OCI-LY7 (cell line): ENCODE data around the gene KCNG4. TPM values are rescaled to one million over a fixed set of nuclear protein-coding genes. Genes with fewer than 3 reads are reported as not detected.
"Not testable (repeated sequence)": the region's sequence is repeated elsewhere in the genome, so short reads cannot be mapped to it uniquely, and the experiment has no call there.

Experiments used
- BruUV-seq: library from RNA; stranded (reverse); fragments of 400-500 nt; replicated peaks from 2 replicates; lab custom pipeline; 2021; lab: Mats Ljungman, UMichigan
- CTCF ChIA-PET: fragments of 300-600 bp; sonication (Branson Sonifier 250); formaldehyde crosslinking; loops from one replicate; lab custom pipeline; 2022; ENCODE audit warnings: antibody characterized with exemption; ENCODE audit not compliant: unreplicated experiment; lab: Charles Lee
- POLR2A ChIA-PET: fragments of 300-600 bp; sonication (Branson Sonifier 250); formaldehyde crosslinking; loops from one replicate; lab custom pipeline; 2022; ENCODE audit warnings: antibody characterized with exemption; lab: Charles Lee
- DNase-seq: peaks from one replicate; pipeline ENCODE4 v3.0.0-alpha.2; 2015; ENCODE audit warnings: low spot score
- H2AFZ ChIP-seq: fragments of 200-600 bp; sonication (generic), shearing (Covaris generic); 2 replicates; pipeline ENCODE4 v1.6.1; 2014; ENCODE audit warnings: mild to moderate bottlenecking, antibody characterized with exemption, low read length, moderate library complexity
- H3K27ac ChIP-seq: fragments of 200-600 bp; sonication (generic); 2 replicates; pipeline ENCODE4 v1.5.1; 2014; ENCODE audit warnings: mixed run types, low read depth, mild to moderate bottlenecking, moderate library complexity, low read length, inconsistent platforms; ENCODE audit not compliant: poor library complexity, severe bottlenecking
- H3K36me3 ChIP-seq: fragments of 200-600 bp; sonication (generic); 2 replicates; pipeline ENCODE4 v1.6.1; 2014; ENCODE audit warnings: mild to moderate bottlenecking, antibody characterized with exemption, low read length, moderate library complexity, mixed read lengths; ENCODE audit not compliant: insufficient read depth
- H3K4me1 ChIP-seq: fragments of 200-600 bp; sonication (generic); 2 replicates; pipeline ENCODE4 v1.5.1; 2014; ENCODE audit warnings: mild to moderate bottlenecking, low read length; ENCODE audit not compliant: insufficient read depth, poor library complexity, severe bottlenecking
- H3K4me2 ChIP-seq: fragments of 200-600 bp; sonication (generic); 2 replicates; pipeline ENCODE4 v1.6.1; 2014; ENCODE audit warnings: mild to moderate bottlenecking, low read length
- H3K4me3 ChIP-seq: fragments of 200-600 bp; sonication (generic); 2 replicates; pipeline ENCODE4 v1.5.1; 2014; ENCODE audit warnings: mild to moderate bottlenecking, low read depth, low read length; ENCODE audit not compliant: poor library complexity, severe bottlenecking
- H3K79me2 ChIP-seq: fragments of 200-600 bp; sonication (generic); 2 replicates; pipeline ENCODE4 v1.6.1; 2016; ENCODE audit warnings: low read depth, mild to moderate bottlenecking, low read length, moderate library complexity, mixed read lengths; ENCODE audit not compliant: insufficient read depth
- H3K9me2 ChIP-seq: fragments of 200-600 bp; sonication (generic); 2 replicates; pipeline ENCODE4 v1.6.1; 2016; ENCODE audit warnings: mild to moderate bottlenecking, low read length, mixed read lengths; ENCODE audit not compliant: insufficient read depth
- H3K9me3 ChIP-seq: fragments of 200-600 bp; sonication (generic); 2 replicates; pipeline ENCODE4 v1.6.1; 2014; ENCODE audit warnings: mild to moderate bottlenecking, mixed run types, low read length, mixed read lengths
- H4K20me1 ChIP-seq: fragments of 200-600 bp; sonication (generic); 2 replicates; pipeline ENCODE4 v1.6.1; 2014; ENCODE audit warnings: mild to moderate bottlenecking, antibody characterized with exemption, low read length, moderate library complexity, mixed read lengths; ENCODE audit not compliant: insufficient read depth
- CTCF ChIP-seq: fragments of 200-600 bp; sonication (generic); conservative IDR thresholded peaks from 2 replicates; pipeline ENCODE4 v1.5.1; 2014; ENCODE audit warnings: mild to moderate bottlenecking, antibody characterized with exemption, low read length, moderate library complexity, mixed read lengths
- EZH2phosphoT487 ChIP-seq: fragments of 200-600 bp; sonication (generic); IDR thresholded peaks from 2 replicates; pipeline ENCODE4 v1.6.1; 2018; ENCODE audit warnings: low read depth, borderline replicate concordance, mild to moderate bottlenecking, mixed run types, antibody characterized with exemption, low read length, moderate library complexity, mixed read lengths
- intact Hi-C: fragments of 100-400 bp; cut with micrococcal nuclease; formaldehyde crosslinking; loops from one replicate; pipeline ENCODE4 v1.10.0; 2022; ENCODE audit not compliant: unreplicated experiment
- total RNA-seq, 2 experiments: library from RNA; depleted of rRNA in 1 of 2; stranded (reverse); fragments of >200 nt in 1 of 2; shearing (Covaris generic) in 1 of 2; gene quantifications; 2 replicates each; pipeline ENCODE4 v1.2.3, GENCODE V29; 2014 to 2022

The KCNG4 gene
- total RNA-seq, 2 experiments from 2014 or later: not detected

GRCh38 chr16:84220851-84221250 is 19.0 kb downstream of the KCNG4 start:
- POLR2A ChIA-PET: interaction anchor here (0.5 to 0.7 kb wide), 2 partner anchors 175 to 1405 kb away, joined by 4 read pairs; no protein-coding TSS in a partner anchor
- Histone ChIP-seq H3K4me2 (no peak overlapping the region), H3K4me3 (no peak overlapping the region), H3K27ac (no peak overlapping the region), H2AFZ (no peak overlapping the region), H4K20me1 (no peaks in the 10 kb centered on the region), H3K9me3 (no peaks in the 10 kb centered on the region), H3K4me1 (no peaks in the 10 kb centered on the region), H3K79me2 (no peaks in the 10 kb centered on the region), H3K9me2 (no peaks in the 10 kb centered on the region), H3K36me3 (no peaks in the 10 kb centered on the region)
- no peak for DNase-seq
- TF ChIP-seq EZH2phosphoT487: no peak
- no peak for TF ChIP-seq CTCF
- intact Hi-C loops: no loop called here
- CTCF ChIA-PET: no interaction called here
- BruUV-seq: no TSS peak

- ChIA-PET POLR2A (no interaction called here), CTCF (no interaction called here)
- Histone ChIP-seq H2AFZ (no peak overlapping the region), H3K9me3 (no peaks in the 10 kb centered on the region), H3K27ac (no peak overlapping the region), H4K20me1 (no peaks in the 10 kb centered on the region), H3K9me2 (no peaks in the 10 kb centered on the region), H3K4me3 (no peak overlapping the region), H3K79me2 (no peaks in the 10 kb centered on the region), H3K4me2 (no peak overlapping the region), H3K36me3 (no peaks in the 10 kb centered on the region), H3K4me1 (no peaks in the 10 kb centered on the region)
- intact Hi-C loops: no loop called here
- no peak for DNase-seq
- BruUV-seq: no TSS peak
- TF ChIP-seq EZH2phosphoT487 (no peak), CTCF (no peak)
Observed at GRCh38 chr16:84218956-84219355, 20.9 kb downstream of the KCNG4 start.

- Histone ChIP-seq H3K27ac (no peak overlapping the region), H2AFZ (no peak overlapping the region), H3K4me3 (no peak overlapping the region), H3K9me3 (no peaks in the 10 kb centered on the region), H4K20me1 (no peaks in the 10 kb centered on the region), H3K4me2 (no peak overlapping the region), H3K79me2 (no peaks in the 10 kb centered on the region), H3K36me3 (no peaks in the 10 kb centered on the region), H3K4me1 (no peaks in the 10 kb centered on the region), H3K9me2 (no peaks in the 10 kb centered on the region)
- TF ChIP-seq CTCF (no peak), EZH2phosphoT487 (no peak)
- DNase-seq: no peak
- intact Hi-C loops: no loop called here
- CTCF ChIA-PET: no interaction called here
- BruUV-seq: no TSS peak
- POLR2A ChIA-PET: no interaction called here
Observed at GRCh38 chr16:84218176-84218823, 21.5 kb downstream of the KCNG4 start.

- POLR2A ChIA-PET, H3K4me3 ChIP-seq, H3K4me2 ChIP-seq, H3K27ac ChIP-seq, H2AFZ ChIP-seq, intact Hi-C loops, CTCF ChIA-PET, BruUV-seq, H3K36me3 ChIP-seq, H3K9me3 ChIP-seq, H3K9me2 ChIP-seq, DNase-seq, H4K20me1 ChIP-seq, H3K4me1 ChIP-seq, H3K79me2 ChIP-seq: not testable (repeated sequence)
Observed at GRCh38 chr16:84216144-84216543, 23.7 kb downstream of the KCNG4 start.
